Measurements from ENCODE around the gene HPSE.

DNA sequence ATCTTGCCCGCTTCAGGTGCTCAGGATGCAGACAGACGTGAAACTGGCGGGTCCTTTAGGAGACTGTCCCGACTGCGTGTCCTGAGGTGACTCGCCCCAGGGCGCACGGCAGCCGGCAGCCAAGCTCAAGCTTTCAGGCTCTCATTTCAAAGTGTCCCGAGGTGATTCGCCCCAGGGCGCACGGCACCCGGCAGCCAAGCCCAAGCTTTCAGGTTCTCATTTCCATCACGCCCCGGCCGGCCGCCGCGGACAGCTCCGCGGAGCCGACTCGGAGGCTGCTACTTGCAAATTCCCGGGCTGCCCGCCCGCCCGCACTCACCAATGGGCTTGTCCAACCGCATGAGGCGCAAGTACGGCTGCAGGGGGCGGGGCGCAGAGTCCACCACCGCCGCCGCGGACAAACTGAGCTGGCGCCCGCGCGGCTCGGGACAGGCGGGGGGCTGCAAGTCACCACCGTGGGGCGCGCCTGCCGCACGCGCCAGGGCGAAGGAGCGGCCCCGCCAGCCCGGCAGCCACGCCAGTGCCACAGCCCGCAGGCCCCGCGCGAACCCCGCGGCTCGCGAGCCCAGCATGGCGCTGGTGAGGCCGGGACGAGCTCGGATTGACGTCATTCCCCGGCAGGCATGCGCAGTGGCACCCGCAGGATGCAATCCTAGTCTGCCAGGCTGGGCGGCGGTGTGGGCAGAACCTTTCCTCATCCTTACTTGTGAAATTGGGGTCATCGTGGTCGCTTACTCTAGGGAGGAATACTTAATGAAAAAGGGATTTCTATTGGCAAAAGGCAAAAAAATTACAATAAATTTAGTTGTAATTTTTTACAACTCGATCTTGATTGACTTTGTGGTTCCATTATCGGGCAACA lies 50.2 kb downstream of the HPSE start, which contains the start of gene COQ2:
- TF ChIP-seq, protein P1, sequence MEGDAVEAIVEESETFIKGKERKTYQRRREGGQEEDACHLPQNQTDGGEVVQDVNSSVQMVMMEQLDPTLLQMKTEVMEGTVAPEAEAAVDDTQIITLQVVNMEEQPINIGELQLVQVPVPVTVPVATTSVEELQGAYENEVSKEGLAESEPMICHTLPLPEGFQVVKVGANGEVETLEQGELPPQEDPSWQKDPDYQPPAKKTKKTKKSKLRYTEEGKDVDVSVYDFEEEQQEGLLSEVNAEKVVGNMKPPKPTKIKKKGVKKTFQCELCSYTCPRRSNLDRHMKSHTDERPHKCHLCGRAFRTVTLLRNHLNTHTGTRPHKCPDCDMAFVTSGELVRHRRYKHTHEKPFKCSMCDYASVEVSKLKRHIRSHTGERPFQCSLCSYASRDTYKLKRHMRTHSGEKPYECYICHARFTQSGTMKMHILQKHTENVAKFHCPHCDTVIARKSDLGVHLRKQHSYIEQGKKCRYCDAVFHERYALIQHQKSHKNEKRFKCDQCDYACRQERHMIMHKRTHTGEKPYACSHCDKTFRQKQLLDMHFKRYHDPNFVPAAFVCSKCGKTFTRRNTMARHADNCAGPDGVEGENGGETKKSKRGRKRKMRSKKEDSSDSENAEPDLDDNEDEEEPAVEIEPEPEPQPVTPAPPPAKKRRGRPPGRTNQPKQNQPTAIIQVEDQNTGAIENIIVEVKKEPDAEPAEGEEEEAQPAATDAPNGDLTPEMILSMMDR (IDR thresholded peaks at IDR 0.05 in 2 of 3, conservative IDR thresholded peaks at IDR 0.05 in 1 of 3; ENCODE audit: borderline replicate concordance in 1 of 3, insufficient read depth in 1 of 3, low read depth in 2 of 3, low read length in 2 of 3) = peak in 1 of 3 experiments; percentile 8; a peak in 1 of 6 replicates
- no peak for TF ChIP-seq CEBPB (IDR thresholded peaks at IDR 0.05; ENCODE audit: low read depth)
